Endometrial microvascular endothelial cells (primary cell): ENCODE data around the gene BDH1. TPM values are rescaled to one million over a fixed set of nuclear protein-coding genes. Genes with fewer than 3 reads are reported as not detected.

Experiments
- in situ Hi-C: cut with HindIII; loops from 2 replicates; pipeline ENCODE4 v1.10.0; 2017; ENCODE audit warnings: low sequenced_read_pairs, low pct_unique_long_range_greater_than_20kb; ENCODE audit errors: inconsistent ontology term
- total RNA-seq: library from RNA; depleted of rRNA; stranded (reverse); fragments of >200 nt; gene quantifications from one replicate; pipeline ENCODE4 v1.2.3, GENCODE V29; 2015; ENCODE audit errors: inconsistent ontology term

The BDH1 gene
- total RNA-seq, 1 donor from 2014 or later, result 6.0 TPM

- in situ Hi-C loops, result loop anchor here (10.0 kb wide), 1 partner anchor 488 kb away; the partner anchor contains the start of gene MELTF
These were observed 42.8 kb downstream of the BDH1 start for GRCh38 chr3:197512691-197513571.

- in situ Hi-C loops, result loop anchor here (10.0 kb wide), 1 partner anchor 487 kb away; the partner anchor contains the start of gene MELTF
These were observed 43.7 kb downstream of the BDH1 start for GRCh38 chr3:197511853-197512635.

GRCh38 chr3:197511130-197511529 lies 44.6 kb downstream of the BDH1 start:
- in situ Hi-C loops, result loop anchor here (10.0 kb wide), 1 partner anchor 486 kb away; the partner anchor contains the start of gene MELTF

- in situ Hi-C loops, result loop anchor here (10.0 kb wide), 1 partner anchor 486 kb away; the partner anchor contains the start of gene MELTF
These were observed 45.1 kb downstream of the BDH1 start for GRCh38 chr3:197510642-197511018.

- in situ Hi-C loops, result no loop called here
These were observed 46.6 kb downstream of the BDH1 start for GRCh38 chr3:197508924-197509775.

GRCh38 chr3:197508461-197508860 lies 47.3 kb downstream of the BDH1 start:
- in situ Hi-C loops, result no loop called here

GRCh38 chr3:197508051-197508451 lies 47.7 kb downstream of the BDH1 start:
- in situ Hi-C loops, result no loop called here

GRCh38 chr3:197507541-197507940 lies 48.2 kb downstream of the BDH1 start:
- in situ Hi-C loops, result no loop called here

- in situ Hi-C loops, result no loop called here
These were observed 48.7 kb downstream of the BDH1 start for GRCh38 chr3:197507081-197507480.

GRCh38 chr3:197505796-197506548 lies 49.8 kb downstream of the BDH1 start:
- in situ Hi-C loops, result no loop called here

GRCh38 chr3:197504641-197505121 lies 51.1 kb downstream of the BDH1 start:
- in situ Hi-C loops, result no loop called here

GRCh38 chr3:197504229-197504628 lies 51.5 kb downstream of the BDH1 start:
- in situ Hi-C loops, result no loop called here

- in situ Hi-C loops, result no loop called here
These were observed 52.1 kb downstream of the BDH1 start for GRCh38 chr3:197503652-197504051.

- in situ Hi-C loops, result no loop called here
These were observed 53.7 kb downstream of the BDH1 start for GRCh38 chr3:197501879-197502620.

- in situ Hi-C loops, result no loop called here
These were observed 54.3 kb downstream of the BDH1 start for GRCh38 chr3:197501496-197501878.

GRCh38 chr3:197500812-197501211 lies 55.0 kb downstream of the BDH1 start:
- in situ Hi-C loops, result no loop called here

GRCh38 chr3:197499427-197499826 lies 56.3 kb downstream of the BDH1 start:
- in situ Hi-C loops, result no loop called here
